Suprapubic skin (tissue), 4 donors: ENCODE measurements around the gene ACE.

Source experiments
- CTCF ChIP-seq, 2 donors: fragments of 200-600 bp in 1 of 2; fragments of 450-650 bp in 1 of 2; sonication (generic) in 1 of 2; IDR thresholded peaks; one replicate each; pipeline ENCODE4 v1.5.1; 2016 to 2019; ENCODE audit warnings: antibody characterized with exemption in 2 of 2, mild to moderate bottlenecking in 1 of 2, moderate library complexity in 1 of 2
- EP300 ChIP-seq: sonication (generic); formaldehyde crosslinking; IDR thresholded peaks from one replicate; pipeline ENCODE4 v1.6.1; 2017; ENCODE audit warnings: antibody characterized with exemption
- POLR2A ChIP-seq, 2 donors: fragments of 450-650 bp; IDR thresholded peaks; one replicate each; pipeline ENCODE4 v1.6.1; 2017; ENCODE audit warnings: antibody characterized with exemption in 2 of 2, mild to moderate bottlenecking in 2 of 2, moderate library complexity in 2 of 2
- POLR2AphosphoS5 ChIP-seq, 3 donors: sonication (generic); formaldehyde crosslinking; IDR thresholded peaks; one replicate each; pipeline ENCODE4 v1.6.1; 2017; ENCODE audit warnings: antibody characterized with exemption in 3 of 3

- no peak for TF ChIP-seq POLR2AphosphoS5 (IDR thresholded peaks at IDR 0.05)
- TF ChIP-seq CTCF (IDR thresholded peaks at IDR 0.05): no peak
- no peak for TF ChIP-seq POLR2A (IDR thresholded peaks at IDR 0.05)
- TF ChIP-seq EP300: no peak
Observed at GRCh38 chr17:63535640-63536039, 58.8 kb downstream of the ACE start.
